Hepatocyte (in vitro differentiated cells): ENCODE data around the gene MAP2. TPM values are rescaled to one million over a fixed set of nuclear protein-coding genes. Genes with fewer than 3 reads are reported as not detected.
A peak's percentile ranks its signal among the peaks of the same experiment; 100 is the strongest.

Experiments
- DNase-seq: peaks from one replicate; pipeline ENCODE4 v3.0.0-alpha.2; 2016; ENCODE audit warnings: low spot score
- H2AFZ ChIP-seq: fragments of 200-600 bp; sonication (generic); 2 replicates; pipeline ENCODE4 v1.6.0; 2016; ENCODE audit warnings: antibody characterized with exemption, mild to moderate bottlenecking
- H3K27ac ChIP-seq: fragments of 200-600 bp; sonication (generic); 2 replicates; pipeline ENCODE4 v1.5.1; 2016; ENCODE audit warnings: mild to moderate bottlenecking
- H3K27me3 ChIP-seq: fragments of 200-600 bp; sonication (generic); 2 replicates; pipeline ENCODE4 v1.6.1; 2016
- H3K36me3 ChIP-seq: fragments of 200-600 bp; sonication (generic); replicated peaks from 2 replicates; pipeline ENCODE4 v1.5.1; 2016; ENCODE audit warnings: low read depth; ENCODE audit not compliant: insufficient read depth
- H3K4me1 ChIP-seq: fragments of 200-600 bp; sonication (generic); 2 replicates; pipeline ENCODE4 v1.5.1; 2016; ENCODE audit warnings: mild to moderate bottlenecking, moderate library complexity; ENCODE audit not compliant: insufficient read depth
- H3K4me2 ChIP-seq: fragments of 200-600 bp; sonication (generic); 2 replicates; pipeline ENCODE4 v1.6.0; 2016
- H3K4me3 ChIP-seq: fragments of 200-600 bp; sonication (generic); 2 replicates; pipeline ENCODE4 v1.5.1; 2016; ENCODE audit warnings: mild to moderate bottlenecking
- H3K79me2 ChIP-seq: fragments of 200-600 bp; sonication (generic); 2 replicates; pipeline ENCODE4 v1.6.0; 2017; ENCODE audit warnings: mild to moderate bottlenecking
- H3K9me2 ChIP-seq: fragments of 200-600 bp; sonication (generic); replicated peaks from 2 replicates; pipeline ENCODE4 v1.6.0; 2017; ENCODE audit warnings: mild to moderate bottlenecking; ENCODE audit not compliant: insufficient read depth
- H3K9me3 ChIP-seq: fragments of 200-600 bp; sonication (generic); 2 replicates; pipeline ENCODE4 v1.5.1; 2016; ENCODE audit warnings: low read depth, mild to moderate bottlenecking
- H4K20me1 ChIP-seq: fragments of 200-600 bp; sonication (generic); 2 replicates; pipeline ENCODE4 v1.6.0; 2016; ENCODE audit warnings: mild to moderate bottlenecking; ENCODE audit not compliant: insufficient read depth, poor library complexity, severe bottlenecking
- EZH2 ChIP-seq: fragments of 200-600 bp; sonication (generic); IDR thresholded peaks from 2 replicates; pipeline ENCODE4 v1.6.1; 2016; ENCODE audit warnings: antibody characterized with exemption, mild to moderate bottlenecking, borderline replicate concordance
- EZH2phosphoT487 ChIP-seq: fragments of 200-600 bp; sonication (generic); IDR thresholded peaks from one replicate; pipeline ENCODE4 v1.6.1; 2018; ENCODE audit warnings: antibody characterized with exemption, mild to moderate bottlenecking, low read depth, moderate library complexity; ENCODE audit not compliant: unreplicated experiment, severe bottlenecking
- WGBS: methylation state at CpG from one replicate; pipeline ENCODE4 v1.1.6; 2016; ENCODE audit warnings: low lambda C conversion rate; ENCODE audit errors: missing lambda C conversion rate; 5-methylcytosine and 5-hydroxymethylcytosine counted together
- polyA plus RNA-seq: library from polyadenylated mRNA; unstranded; fragments of >200 nt; fragmentation: Nextera tagmentation; extraction: Ambion mirVana; gene quantifications from 2 replicates; pipeline ENCODE4 v1.2.1, GENCODE V29; 2016
- total RNA-seq: library from RNA; depleted of rRNA; stranded (reverse); fragments of >200 nt; gene quantifications from 2 replicates; pipeline ENCODE4 v1.2.3, GENCODE V29; 2014
- TF ChIP-seq, protein P1 (sequence below): fragments of 200-600 bp; sonication (generic); IDR thresholded peaks from 2 replicates; pipeline ENCODE4 v1.5.1; 2016; ENCODE audit warnings: antibody characterized with exemption, mild to moderate bottlenecking; ENCODE audit not compliant: poor library complexity

The MAP2 gene
- total and polyA plus RNA-seq, 2 experiments from 2014 or later: 4.6 to 5.8 TPM

DNA sequence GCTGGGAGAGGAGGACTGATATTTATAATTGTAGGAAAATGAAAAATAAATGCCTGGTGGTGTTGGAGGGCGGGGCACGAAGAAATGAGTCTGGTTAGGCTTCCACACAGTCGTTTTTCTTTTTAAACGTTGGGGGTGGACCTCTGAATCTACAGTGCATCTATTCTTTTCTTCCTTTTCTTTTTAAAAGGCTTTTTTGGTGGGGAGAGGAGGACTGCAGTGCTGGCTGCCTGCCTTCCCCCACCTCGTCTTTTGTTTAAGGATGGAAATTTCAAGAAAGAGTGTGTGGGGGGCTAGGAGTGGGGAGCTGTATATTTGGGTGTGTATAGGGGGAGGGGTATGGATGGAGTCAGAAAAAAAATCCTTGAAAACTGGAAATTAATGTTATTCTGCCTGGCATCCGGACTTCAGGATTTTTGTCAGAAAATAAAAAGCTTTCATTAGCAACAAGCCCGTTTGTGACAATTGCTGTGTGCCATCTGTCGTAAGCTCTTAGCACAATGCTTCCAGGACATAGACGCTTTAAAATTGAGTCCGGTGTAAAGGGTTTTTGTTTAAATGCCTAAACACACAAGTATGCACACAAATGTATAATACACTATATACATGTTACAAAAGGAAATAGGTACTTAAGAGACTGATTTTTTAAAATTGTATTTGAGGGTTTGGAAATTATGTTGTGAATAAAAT is 1.1 kb downstream of the MAP2 start:
- Histone ChIP-seq H3K4me2 (peak overlapping the region; percentile 97), H3K27ac (no peak overlapping the region), H3K79me2 (no peaks in the 10 kb centered on the region), H3K4me3 (peak overlapping the region; percentile 95), H2AFZ (peak overlapping the region; percentile 99), H3K4me1 (no peaks in the 10 kb centered on the region), H3K36me3 (no peaks in the 10 kb centered on the region), H3K27me3 (peaks cover 3% of the 10 kb centered on the region), H3K9me3 (no peaks in the 10 kb centered on the region), H4K20me1 (no peaks in the 10 kb centered on the region), H3K9me2 (no peaks in the 10 kb centered on the region)
- DNase-seq: no peak
- no peak for TF ChIP-seq EZH2
- TF ChIP-seq, protein P1, sequence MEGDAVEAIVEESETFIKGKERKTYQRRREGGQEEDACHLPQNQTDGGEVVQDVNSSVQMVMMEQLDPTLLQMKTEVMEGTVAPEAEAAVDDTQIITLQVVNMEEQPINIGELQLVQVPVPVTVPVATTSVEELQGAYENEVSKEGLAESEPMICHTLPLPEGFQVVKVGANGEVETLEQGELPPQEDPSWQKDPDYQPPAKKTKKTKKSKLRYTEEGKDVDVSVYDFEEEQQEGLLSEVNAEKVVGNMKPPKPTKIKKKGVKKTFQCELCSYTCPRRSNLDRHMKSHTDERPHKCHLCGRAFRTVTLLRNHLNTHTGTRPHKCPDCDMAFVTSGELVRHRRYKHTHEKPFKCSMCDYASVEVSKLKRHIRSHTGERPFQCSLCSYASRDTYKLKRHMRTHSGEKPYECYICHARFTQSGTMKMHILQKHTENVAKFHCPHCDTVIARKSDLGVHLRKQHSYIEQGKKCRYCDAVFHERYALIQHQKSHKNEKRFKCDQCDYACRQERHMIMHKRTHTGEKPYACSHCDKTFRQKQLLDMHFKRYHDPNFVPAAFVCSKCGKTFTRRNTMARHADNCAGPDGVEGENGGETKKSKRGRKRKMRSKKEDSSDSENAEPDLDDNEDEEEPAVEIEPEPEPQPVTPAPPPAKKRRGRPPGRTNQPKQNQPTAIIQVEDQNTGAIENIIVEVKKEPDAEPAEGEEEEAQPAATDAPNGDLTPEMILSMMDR: no peak
- no peak for TF ChIP-seq EZH2phosphoT487
- 22% methylated on average over 10 of the region's 10 CpGs for WGBS

DNA sequence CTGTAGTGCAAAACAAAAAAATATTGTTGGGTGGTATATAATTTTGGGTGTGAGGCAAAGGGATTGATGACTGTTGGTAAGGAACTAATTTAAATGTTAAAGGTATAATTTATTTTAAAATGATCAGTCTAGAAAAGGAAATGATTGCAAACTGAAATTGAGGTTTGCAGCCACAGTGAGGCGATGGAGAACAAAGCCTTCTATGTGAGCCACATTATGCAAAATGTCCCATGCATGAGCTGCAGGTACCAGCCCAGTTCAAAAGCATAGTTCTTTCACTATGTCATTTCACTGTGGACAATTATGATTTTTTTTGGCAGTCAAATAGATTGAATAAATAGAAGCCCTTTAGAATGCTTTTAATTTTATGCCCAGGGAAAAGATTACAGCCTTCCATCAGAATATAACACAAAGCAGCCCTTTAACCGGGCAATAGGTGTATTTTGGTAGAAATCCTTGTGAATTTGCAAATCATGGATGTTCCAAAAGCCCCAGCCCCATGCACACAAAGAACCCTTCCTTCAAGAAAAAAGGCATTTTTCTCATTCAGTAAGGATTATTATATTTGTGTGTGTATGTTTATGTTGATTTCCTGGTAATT is 1.7 kb downstream of the MAP2 start:
- TF ChIP-seq, protein P1: peak; percentile 59
- TF ChIP-seq EZH2: no peak
- Histone ChIP-seq H3K4me3 (peak overlapping the region; percentile 95), H3K79me2 (no peaks in the 10 kb centered on the region), H3K36me3 (no peaks in the 10 kb centered on the region), H3K4me1 (no peaks in the 10 kb centered on the region), H2AFZ (no peak overlapping the region), H3K9me2 (no peaks in the 10 kb centered on the region), H4K20me1 (no peaks in the 10 kb centered on the region), H3K27ac (no peak overlapping the region), H3K4me2 (peak overlapping the region; percentile 97), H3K9me3 (no peaks in the 10 kb centered on the region), H3K27me3 (peaks cover 3% of the 10 kb centered on the region)
- WGBS: 59% methylated on average over 2 of the region's 2 CpGs
- peak; percentile 35 for DNase-seq

- no peaks in the 10 kb centered on the region for H3K4me1 ChIP-seq
- no peaks in the 10 kb centered on the region for H3K9me2 ChIP-seq
- TF ChIP-seq EZH2phosphoT487: no peak
- no peaks in the 10 kb centered on the region for H3K9me3 ChIP-seq
- no peaks in the 10 kb centered on the region for H4K20me1 ChIP-seq
- no peak overlapping the region for H3K4me3 ChIP-seq
- H3K27ac ChIP-seq: no peak overlapping the region
- peaks cover 3% of the 10 kb centered on the region for H3K27me3 ChIP-seq
- peak overlapping the region; percentile 2 for H3K4me2 ChIP-seq
- no peak for DNase-seq
- H3K79me2 ChIP-seq: no peaks in the 10 kb centered on the region
- no peaks in the 10 kb centered on the region for H3K36me3 ChIP-seq
- H2AFZ ChIP-seq: no peak overlapping the region
Measured at GRCh38 chr2:209426432-209426831, 2.6 kb downstream of the MAP2 start.

- Histone ChIP-seq H2AFZ (no peak overlapping the region), H3K36me3 (no peaks in the 10 kb centered on the region), H3K27ac (no peak overlapping the region), H3K4me2 (no peak overlapping the region), H3K9me2 (no peaks in the 10 kb centered on the region), H3K4me1 (no peaks in the 10 kb centered on the region), H3K9me3 (no peaks in the 10 kb centered on the region), H3K79me2 (no peaks in the 10 kb centered on the region), H4K20me1 (no peaks in the 10 kb centered on the region), H3K27me3 (peaks cover under 1% of the 10 kb centered on the region), H3K4me3 (no peak overlapping the region)
- WGBS: 60% methylated on average over 3 of the region's 3 CpGs
- no peak for TF ChIP-seq EZH2phosphoT487
- no peak for TF ChIP-seq EZH2
- TF ChIP-seq, protein P1: no peak
- DNase-seq: peak; percentile 24
Measured at GRCh38 chr2:209431701-209432100, 7.9 kb downstream of the MAP2 start.
